AG10803 (cell line): ENCODE measurements around the gene FXYD4.
A peak's percentile ranks its signal among the peaks of the same experiment; 100 is the strongest.

Experiments
- DNase-seq: peaks from one replicate; pipeline ENCODE4 v3.0.0; 2010; ENCODE audit warnings: low read depth
- H3K4me3 ChIP-seq: 2 replicates; pipeline ENCODE4 v1.5.1; 2011; ENCODE audit warnings: mild to moderate bottlenecking, low read length, control low read depth
- CTCF ChIP-seq: conservative IDR thresholded peaks from 2 replicates; pipeline ENCODE4 v1.5.1; 2011; ENCODE audit warnings: mild to moderate bottlenecking, low read length, control low read depth, inconsistent platforms

The FXYD4 gene

GRCh38 chr10:43407576-43408330 lies 36.3 kb downstream of the FXYD4 start:
- DNase-seq: peak; percentile 91
- TF ChIP-seq CTCF: peak; percentile 46
- peak overlapping the region; percentile 83 for H3K4me3 ChIP-seq

GRCh38 chr10:43408331-43408709 lies 36.9 kb downstream of the FXYD4 start:
- TF ChIP-seq CTCF: no peak
- H3K4me3 ChIP-seq: peak overlapping the region; percentile 83

DNA sequence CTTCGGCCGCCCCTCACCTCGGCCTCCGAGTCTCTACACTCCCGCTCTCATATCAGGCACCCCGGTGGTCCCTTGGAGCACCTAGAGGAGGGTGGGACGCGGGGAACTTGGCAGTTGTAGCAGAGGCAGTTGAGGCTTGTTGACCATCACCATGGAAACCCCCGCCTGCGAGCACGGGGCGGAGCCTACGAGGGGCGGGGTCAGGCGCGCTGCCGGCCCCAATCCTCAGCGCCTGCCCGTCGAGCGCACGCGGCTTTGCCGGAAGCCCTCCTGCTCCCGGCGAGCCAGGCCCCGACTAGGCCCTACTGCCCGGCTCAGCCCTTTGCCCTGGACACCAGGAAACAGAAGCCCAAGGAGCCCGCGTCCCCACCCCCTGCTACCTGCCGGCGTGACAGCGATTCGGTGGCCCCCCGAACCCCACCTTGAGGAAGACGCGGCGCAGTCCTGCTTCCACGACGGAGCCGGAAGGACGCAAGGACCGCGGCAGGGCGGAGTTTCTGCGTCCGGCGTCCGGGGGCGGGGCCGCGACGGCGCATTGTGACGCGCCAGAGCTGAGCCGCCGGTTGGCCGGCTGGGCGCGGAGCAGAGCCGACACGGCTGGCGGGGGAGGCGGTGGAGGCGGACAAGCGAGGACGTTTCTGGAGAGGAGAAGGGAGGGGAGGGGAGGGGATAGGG lies 37.4 kb downstream of the FXYD4 start, which contains the start of gene HNRNPF:
HNRNPF (minus strand) TSS at position 477 of the 675 bp plus-strand sequence. CDS start 21,302 bp downstream, outside the sequence.
- no peak for TF ChIP-seq CTCF
- peak within 1 kb of the TSS; percentile 83 for H3K4me3 ChIP-seq
- peak; percentile 95 for DNase-seq

More at GRCh38 chr10:43408331-43408709, 36.9 kb downstream of the FXYD4 start:
- no peak for DNase-seq

- DNase-seq: no peak
- TF ChIP-seq CTCF: no peak
- peak overlapping the region; percentile 81 for H3K4me3 ChIP-seq
These were observed 38.1 kb downstream of the FXYD4 start for GRCh38 chr10:43409385-43410109.

DNA sequence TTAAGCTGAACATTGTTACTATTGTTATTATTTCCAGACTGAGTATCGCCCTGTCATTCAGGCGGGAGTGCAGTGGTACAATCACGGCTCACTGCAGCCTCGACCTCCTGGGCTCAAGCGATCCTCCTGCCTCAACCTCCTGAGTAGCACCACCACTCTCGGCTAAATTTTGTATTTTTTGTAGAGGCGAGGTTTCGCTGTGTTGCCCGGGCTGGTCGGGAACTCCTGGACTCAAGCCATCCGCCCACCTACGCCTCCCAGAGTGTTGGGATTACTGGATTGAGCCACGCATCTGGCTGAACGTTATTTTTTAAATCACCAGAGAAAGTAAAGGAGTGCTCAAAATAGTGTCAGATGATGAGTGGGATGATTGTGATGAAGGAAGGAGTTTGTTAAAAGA lies 38.9 kb downstream of the FXYD4 start:
- H3K4me3 ChIP-seq: no peak overlapping the region
- DNase-seq: no peak
- no peak for TF ChIP-seq CTCF

- no peak for TF ChIP-seq CTCF
- no peak overlapping the region for H3K4me3 ChIP-seq
- DNase-seq: no peak
These were observed 40.1 kb downstream of the FXYD4 start for GRCh38 chr10:43411536-43411935.
